A549 (cell line): ENCODE results near the gene MTARC1.

Experiments
- CBX8 ChIP-seq: fragments of 200-600 bp; sonication (generic); IDR thresholded peaks from 2 replicates; pipeline ENCODE4 v1.6.1; 2016
- KDM1A ChIP-seq: fragments of 200-600 bp; sonication (generic); IDR thresholded peaks from 2 replicates; pipeline ENCODE4 v1.6.1; 2016; ENCODE audit warnings: low read depth, mild to moderate bottlenecking
- MAZ ChIP-seq: fragments of 150-350 bp; IDR thresholded peaks from 2 replicates; pipeline ENCODE4 v1.6.1; 2014; ENCODE audit warnings: antibody characterized with exemption, low read depth, low read length, borderline replicate concordance
- NFE2L2 ChIP-seq: fragments of 150-350 bp; conservative IDR thresholded peaks from 2 replicates; pipeline ENCODE4 v1.6.1; 2014; ENCODE audit warnings: low read length
- NR3C1 ChIP-seq: fragments of >200 bp; sonication (Bioruptor Twin); formaldehyde crosslinking; IDR thresholded peaks from 3 replicates; pipeline ENCODE4 v1.6.1; 2017
- POLR2AphosphoS2 ChIP-seq: conservative IDR thresholded peaks from 2 replicates; pipeline ENCODE4 v1.6.1; 2012; ENCODE audit warnings: low read length, improper control_type of control experiment, inconsistent platforms
- TF ChIP-seq, protein P1 (sequence below): fragments of >200 bp; sonication (Bioruptor Twin); formaldehyde crosslinking; IDR thresholded peaks from 3 replicates; pipeline ENCODE4 v1.5.1; 2016
- TF ChIP-seq, protein P2 (sequence below): fragments of 250-450 bp; sonication (Bioruptor Pico); IDR thresholded peaks from 2 replicates; pipeline ENCODE4 v1.5.0; 2021; ENCODE audit warnings: mild to moderate bottlenecking, moderate library complexity, borderline replicate concordance
- TF ChIP-seq, protein P3 (sequence below): fragments of 200-600 bp; sonication (generic); IDR thresholded peaks from 2 replicates; pipeline ENCODE4 v1.6.1; 2016; ENCODE audit warnings: antibody characterized with exemption, mild to moderate bottlenecking, moderate library complexity
- TF ChIP-seq, protein P4 (sequence below): IDR thresholded peaks from 2 replicates; pipeline ENCODE4 v1.6.1; 2012
- TF ChIP-seq, protein P5 (sequence below): fragments of >200 bp; sonication (Bioruptor Twin); formaldehyde crosslinking; IDR thresholded peaks from 3 replicates; pipeline ENCODE4 v1.6.1; 2016

DNA sequence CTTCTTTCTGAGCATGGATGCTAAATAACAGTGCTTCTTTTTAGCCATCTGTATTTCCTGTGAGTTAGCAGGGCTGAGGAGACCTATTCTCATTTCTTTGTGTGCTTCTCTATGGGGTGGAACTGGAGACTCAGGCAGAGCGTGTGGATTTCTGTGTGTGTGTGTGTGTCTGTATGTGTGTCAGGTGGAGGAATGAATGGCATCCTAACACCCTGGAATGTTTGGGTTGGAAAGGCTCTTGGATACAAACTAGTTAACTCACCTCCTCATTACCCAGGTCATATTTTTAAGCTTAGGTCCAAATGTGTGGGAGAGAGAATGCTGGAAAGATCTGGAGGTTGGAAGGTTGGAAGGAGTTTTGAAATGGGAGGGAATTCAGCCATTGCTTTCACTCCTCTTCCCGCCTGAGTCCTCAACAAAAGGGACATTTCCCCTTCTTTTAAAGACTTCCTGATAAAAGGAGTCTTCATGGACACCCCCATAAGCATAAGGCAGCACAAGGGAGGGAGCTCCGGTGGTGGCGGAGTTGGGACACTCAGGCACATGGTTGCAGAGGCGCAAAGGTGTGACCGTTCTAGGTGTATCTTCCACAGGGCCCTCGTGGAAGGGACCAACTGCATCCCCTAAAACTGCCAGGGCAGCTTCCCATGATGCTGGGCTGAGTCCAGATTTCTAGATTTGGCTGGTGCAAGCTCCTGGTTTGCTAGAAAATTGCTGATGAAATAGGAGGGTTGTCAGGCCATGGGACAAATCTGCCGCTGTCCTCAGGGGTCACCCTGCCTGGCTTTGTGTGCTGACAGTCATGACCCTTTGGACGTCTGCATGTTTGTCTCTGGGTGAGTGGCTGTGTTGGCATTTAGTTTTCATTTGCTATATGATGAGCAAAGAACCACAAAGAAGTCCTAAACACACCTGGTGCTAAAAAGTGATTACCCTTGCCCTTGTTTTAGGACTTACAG lies 37.6 kb downstream of the MTARC1 start:
- no peak for TF ChIP-seq MAZ
- TF ChIP-seq, protein P1, sequence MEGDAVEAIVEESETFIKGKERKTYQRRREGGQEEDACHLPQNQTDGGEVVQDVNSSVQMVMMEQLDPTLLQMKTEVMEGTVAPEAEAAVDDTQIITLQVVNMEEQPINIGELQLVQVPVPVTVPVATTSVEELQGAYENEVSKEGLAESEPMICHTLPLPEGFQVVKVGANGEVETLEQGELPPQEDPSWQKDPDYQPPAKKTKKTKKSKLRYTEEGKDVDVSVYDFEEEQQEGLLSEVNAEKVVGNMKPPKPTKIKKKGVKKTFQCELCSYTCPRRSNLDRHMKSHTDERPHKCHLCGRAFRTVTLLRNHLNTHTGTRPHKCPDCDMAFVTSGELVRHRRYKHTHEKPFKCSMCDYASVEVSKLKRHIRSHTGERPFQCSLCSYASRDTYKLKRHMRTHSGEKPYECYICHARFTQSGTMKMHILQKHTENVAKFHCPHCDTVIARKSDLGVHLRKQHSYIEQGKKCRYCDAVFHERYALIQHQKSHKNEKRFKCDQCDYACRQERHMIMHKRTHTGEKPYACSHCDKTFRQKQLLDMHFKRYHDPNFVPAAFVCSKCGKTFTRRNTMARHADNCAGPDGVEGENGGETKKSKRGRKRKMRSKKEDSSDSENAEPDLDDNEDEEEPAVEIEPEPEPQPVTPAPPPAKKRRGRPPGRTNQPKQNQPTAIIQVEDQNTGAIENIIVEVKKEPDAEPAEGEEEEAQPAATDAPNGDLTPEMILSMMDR: no peak
- no peak for TF ChIP-seq KDM1A
- TF ChIP-seq, protein P2, sequence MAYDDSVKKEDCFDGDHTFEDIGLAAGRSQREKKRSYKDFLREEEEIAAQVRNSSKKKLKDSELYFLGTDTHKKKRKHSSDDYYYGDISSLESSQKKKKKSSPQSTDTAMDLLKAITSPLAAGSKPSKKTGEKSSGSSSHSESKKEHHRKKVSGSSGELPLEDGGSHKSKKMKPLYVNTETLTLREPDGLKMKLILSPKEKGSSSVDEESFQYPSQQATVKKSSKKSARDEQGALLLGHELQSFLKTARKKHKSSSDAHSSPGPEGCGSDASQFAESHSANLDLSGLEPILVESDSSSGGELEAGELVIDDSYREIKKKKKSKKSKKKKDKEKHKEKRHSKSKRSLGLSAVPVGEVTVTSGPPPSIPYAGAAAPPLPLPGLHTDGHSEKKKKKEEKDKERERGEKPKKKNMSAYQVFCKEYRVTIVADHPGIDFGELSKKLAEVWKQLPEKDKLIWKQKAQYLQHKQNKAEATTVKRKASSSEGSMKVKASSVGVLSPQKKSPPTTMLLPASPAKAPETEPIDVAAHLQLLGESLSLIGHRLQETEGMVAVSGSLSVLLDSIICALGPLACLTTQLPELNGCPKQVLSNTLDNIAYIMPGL (CRISPR knock-in tag): no peak
- TF ChIP-seq, protein P3, sequence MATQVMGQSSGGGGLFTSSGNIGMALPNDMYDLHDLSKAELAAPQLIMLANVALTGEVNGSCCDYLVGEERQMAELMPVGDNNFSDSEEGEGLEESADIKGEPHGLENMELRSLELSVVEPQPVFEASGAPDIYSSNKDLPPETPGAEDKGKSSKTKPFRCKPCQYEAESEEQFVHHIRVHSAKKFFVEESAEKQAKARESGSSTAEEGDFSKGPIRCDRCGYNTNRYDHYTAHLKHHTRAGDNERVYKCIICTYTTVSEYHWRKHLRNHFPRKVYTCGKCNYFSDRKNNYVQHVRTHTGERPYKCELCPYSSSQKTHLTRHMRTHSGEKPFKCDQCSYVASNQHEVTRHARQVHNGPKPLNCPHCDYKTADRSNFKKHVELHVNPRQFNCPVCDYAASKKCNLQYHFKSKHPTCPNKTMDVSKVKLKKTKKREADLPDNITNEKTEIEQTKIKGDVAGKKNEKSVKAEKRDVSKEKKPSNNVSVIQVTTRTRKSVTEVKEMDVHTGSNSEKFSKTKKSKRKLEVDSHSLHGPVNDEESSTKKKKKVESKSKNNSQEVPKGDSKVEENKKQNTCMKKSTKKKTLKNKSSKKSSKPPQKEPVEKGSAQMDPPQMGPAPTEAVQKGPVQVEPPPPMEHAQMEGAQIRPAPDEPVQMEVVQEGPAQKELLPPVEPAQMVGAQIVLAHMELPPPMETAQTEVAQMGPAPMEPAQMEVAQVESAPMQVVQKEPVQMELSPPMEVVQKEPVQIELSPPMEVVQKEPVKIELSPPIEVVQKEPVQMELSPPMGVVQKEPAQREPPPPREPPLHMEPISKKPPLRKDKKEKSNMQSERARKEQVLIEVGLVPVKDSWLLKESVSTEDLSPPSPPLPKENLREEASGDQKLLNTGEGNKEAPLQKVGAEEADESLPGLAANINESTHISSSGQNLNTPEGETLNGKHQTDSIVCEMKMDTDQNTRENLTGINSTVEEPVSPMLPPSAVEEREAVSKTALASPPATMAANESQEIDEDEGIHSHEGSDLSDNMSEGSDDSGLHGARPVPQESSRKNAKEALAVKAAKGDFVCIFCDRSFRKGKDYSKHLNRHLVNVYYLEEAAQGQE: no peak
- TF ChIP-seq, protein P4, sequence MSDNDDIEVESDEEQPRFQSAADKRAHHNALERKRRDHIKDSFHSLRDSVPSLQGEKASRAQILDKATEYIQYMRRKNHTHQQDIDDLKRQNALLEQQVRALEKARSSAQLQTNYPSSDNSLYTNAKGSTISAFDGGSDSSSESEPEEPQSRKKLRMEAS: no peak
- no peak for TF ChIP-seq POLR2AphosphoS2
- TF ChIP-seq NR3C1: no peak
- no peak for TF ChIP-seq NFE2L2
- TF ChIP-seq, protein P5, sequence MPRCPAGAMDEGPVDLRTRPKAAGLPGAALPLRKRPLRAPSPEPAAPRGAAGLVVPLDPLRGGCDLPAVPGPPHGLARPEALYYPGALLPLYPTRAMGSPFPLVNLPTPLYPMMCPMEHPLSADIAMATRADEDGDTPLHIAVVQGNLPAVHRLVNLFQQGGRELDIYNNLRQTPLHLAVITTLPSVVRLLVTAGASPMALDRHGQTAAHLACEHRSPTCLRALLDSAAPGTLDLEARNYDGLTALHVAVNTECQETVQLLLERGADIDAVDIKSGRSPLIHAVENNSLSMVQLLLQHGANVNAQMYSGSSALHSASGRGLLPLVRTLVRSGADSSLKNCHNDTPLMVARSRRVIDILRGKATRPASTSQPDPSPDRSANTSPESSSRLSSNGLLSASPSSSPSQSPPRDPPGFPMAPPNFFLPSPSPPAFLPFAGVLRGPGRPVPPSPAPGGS: no peak
- TF ChIP-seq CBX8: no peak
